ENCODE results near the gene UFSP2. TPM values are rescaled to one million over a fixed set of nuclear protein-coding genes. Genes with fewer than 3 reads are reported as not detected.

Gene UFSP2
- total and polyA plus RNA-seq, 2 experiments from 2014 or later, result 29.0 to 53.0 TPM

DNA sequence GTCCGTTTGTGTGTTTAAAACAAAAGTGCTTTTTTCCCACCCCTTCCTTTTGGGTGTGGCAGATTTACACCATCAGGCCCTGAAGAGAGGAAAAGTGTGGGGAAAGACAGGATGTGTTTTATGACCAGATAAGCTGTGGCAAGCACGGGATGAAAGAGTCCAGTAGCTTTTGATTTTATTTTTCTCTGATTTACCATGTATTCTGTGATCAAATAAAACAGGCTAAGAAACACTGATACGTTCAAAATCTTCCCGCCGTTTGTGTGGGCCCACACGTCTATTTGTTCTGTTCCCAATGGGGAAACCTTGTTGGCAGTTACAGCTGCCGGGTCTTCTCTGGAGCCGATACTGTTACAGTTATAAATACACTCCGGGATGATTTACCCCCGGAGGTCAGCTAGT lies 40.8 kb downstream of the UFSP2 start (continued):
- TF ChIP-seq, protein P1, sequence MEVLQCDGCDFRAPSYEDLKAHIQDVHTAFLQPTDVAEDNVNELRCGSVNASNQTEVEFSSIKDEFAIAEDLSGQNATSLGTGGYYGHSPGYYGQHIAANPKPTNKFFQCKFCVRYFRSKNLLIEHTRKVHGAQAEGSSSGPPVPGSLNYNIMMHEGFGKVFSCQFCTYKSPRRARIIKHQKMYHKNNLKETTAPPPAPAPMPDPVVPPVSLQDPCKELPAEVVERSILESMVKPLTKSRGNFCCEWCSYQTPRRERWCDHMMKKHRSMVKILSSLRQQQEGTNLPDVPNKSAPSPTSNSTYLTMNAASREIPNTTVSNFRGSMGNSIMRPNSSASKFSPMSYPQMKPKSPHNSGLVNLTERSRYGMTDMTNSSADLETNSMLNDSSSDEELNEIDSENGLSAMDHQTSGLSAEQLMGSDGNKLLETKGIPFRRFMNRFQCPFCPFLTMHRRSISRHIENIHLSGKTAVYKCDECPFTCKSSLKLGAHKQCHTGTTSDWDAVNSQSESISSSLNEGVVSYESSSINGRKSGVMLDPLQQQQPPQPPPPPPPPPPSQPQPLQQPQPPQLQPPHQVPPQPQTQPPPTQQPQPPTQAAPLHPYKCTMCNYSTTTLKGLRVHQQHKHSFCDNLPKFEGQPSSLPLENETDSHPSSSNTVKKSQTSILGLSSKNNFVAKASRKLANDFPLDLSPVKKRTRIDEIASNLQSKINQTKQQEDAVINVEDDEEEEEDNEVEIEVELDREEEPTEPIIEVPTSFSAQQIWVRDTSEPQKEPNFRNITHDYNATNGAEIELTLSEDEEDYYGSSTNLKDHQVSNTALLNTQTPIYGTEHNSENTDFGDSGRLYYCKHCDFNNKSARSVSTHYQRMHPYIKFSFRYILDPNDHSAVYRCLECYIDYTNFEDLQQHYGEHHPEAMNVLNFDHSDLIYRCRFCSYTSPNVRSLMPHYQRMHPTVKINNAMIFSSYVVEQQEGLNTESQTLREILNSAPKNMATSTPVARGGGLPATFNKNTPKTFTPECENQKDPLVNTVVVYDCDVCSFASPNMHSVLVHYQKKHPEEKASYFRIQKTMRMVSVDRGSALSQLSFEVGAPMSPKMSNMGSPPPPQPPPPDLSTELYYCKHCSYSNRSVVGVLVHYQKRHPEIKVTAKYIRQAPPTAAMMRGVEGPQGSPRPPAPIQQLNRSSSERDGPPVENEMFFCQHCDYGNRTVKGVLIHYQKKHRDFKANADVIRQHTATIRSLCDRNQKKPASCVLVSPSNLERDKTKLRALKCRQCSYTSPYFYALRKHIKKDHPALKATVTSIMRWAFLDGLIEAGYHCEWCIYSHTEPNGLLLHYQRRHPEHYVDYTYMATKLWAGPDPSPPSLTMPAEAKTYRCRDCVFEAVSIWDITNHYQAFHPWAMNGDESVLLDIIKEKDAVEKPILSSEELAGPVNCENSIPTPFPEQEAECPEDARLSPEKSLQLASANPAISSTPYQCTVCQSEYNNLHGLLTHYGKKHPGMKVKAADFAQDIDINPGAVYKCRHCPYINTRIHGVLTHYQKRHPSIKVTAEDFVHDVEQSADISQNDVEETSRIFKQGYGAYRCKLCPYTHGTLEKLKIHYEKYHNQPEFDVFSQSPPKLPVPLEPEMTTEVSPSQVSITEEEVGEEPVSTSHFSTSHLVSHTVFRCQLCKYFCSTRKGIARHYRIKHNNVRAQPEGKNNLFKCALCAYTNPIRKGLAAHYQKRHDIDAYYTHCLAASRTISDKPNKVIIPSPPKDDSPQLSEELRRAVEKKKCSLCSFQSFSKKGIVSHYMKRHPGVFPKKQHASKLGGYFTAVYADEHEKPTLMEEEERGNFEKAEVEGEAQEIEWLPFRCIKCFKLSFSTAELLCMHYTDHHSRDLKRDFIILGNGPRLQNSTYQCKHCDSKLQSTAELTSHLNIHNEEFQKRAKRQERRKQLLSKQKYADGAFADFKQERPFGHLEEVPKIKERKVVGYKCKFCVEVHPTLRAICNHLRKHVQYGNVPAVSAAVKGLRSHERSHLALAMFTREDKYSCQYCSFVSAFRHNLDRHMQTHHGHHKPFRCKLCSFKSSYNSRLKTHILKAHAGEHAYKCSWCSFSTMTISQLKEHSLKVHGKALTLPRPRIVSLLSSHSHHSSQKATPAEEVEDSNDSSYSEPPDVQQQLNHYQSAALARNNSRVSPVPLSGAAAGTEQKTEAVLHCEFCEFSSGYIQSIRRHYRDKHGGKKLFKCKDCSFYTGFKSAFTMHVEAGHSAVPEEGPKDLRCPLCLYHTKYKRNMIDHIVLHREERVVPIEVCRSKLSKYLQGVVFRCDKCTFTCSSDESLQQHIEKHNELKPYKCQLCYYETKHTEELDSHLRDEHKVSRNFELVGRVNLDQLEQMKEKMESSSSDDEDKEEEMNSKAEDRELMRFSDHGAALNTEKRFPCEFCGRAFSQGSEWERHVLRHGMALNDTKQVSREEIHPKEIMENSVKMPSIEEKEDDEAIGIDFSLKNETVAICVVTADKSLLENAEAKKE (CRISPR knock-in tag; IDR thresholded peaks at IDR 0.05), result no peak
- TF ChIP-seq JUNB (IDR thresholded peaks at IDR 0.05; ENCODE audit: unreplicated experiment), result no peak
- TF ChIP-seq NANOG (IDR thresholded peaks at IDR 0.05; ENCODE audit: borderline replicate concordance), result no peak
- no peak for TF ChIP-seq EZH2phosphoT487 (IDR thresholded peaks at IDR 0.05; ENCODE audit: unreplicated experiment)
- TF ChIP-seq, protein P2, sequence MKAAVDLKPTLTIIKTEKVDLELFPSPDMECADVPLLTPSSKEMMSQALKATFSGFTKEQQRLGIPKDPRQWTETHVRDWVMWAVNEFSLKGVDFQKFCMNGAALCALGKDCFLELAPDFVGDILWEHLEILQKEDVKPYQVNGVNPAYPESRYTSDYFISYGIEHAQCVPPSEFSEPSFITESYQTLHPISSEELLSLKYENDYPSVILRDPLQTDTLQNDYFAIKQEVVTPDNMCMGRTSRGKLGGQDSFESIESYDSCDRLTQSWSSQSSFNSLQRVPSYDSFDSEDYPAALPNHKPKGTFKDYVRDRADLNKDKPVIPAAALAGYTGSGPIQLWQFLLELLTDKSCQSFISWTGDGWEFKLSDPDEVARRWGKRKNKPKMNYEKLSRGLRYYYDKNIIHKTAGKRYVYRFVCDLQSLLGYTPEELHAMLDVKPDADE (IDR thresholded peaks at IDR 0.05), result no peak
- TF ChIP-seq CREB1 (CRISPR knock-in tag; IDR thresholded peaks at IDR 0.05; ENCODE audit: low read depth), result no peak

DNA sequence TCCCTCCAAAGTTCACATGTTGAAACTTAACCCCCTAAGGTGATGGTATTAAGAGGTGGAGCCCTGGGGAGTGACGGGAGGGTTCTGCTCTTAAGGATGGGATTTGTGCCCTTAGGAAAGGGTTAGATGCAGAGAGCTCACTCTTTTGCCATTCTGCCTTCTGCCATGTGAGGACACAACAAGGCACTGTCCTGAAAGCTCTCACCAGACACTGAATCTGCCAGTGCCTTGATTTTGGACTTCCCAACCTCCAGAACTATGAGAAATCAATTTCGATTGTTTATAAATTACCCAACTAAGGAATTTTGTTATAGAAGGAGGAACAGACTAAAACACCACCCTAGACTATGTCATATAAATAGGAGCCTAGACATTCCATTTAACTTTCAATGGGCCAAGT lies 41.7 kb downstream of the UFSP2 start:
- Histone ChIP-seq H2AFZ (no peak overlapping the region), H3K4me1 (ENCODE audit: insufficient read depth) (no peaks in the 10 kb centered on the region), H3K36me3 (ENCODE audit: insufficient read depth) (no peaks in the 10 kb centered on the region), H3K27ac (ENCODE audit: low read depth) (no peak overlapping the region), H3K4me3 (no peak overlapping the region), H3F3A (replicated peaks; ENCODE audit: low read depth) (no peaks in the 10 kb centered on the region), H3K4me2 (no peak overlapping the region), H4K20me1 (replicated peaks; ENCODE audit: insufficient read depth) (no peaks in the 10 kb centered on the region), H3K9me2 (ENCODE audit: insufficient read depth) (no peaks in the 10 kb centered on the region), H3K79me2 (replicated peaks; ENCODE audit: insufficient read depth) (no peaks in the 10 kb centered on the region), H3K27me3 (ENCODE audit: insufficient read depth) (no peaks in the 10 kb centered on the region)
- DNase-seq (ENCODE audit: low spot score), result no peak
- Mint-ChIP-seq H3K4me3 (no peak overlapping the region), H3K9me3 (peaks cover 9% of the 10 kb centered on the region; the same call in 2 of the 3 replicates), H3K4me1 (0 out of 3 replicates have a peak, but pooled peaks cover 2% of the 10 kb centered on the region), H3K27ac (no peak overlapping the region), H3K36me3 (ENCODE audit: low read depth) (peaks cover 10% of the 10 kb centered on the region), H3K27me3 (ENCODE audit: insufficient read depth, low read depth, poor library complexity) (peaks cover 4% of the 10 kb centered on the region)
- ATAC-seq, result no peak
- TF ChIP-seq, protein P3, sequence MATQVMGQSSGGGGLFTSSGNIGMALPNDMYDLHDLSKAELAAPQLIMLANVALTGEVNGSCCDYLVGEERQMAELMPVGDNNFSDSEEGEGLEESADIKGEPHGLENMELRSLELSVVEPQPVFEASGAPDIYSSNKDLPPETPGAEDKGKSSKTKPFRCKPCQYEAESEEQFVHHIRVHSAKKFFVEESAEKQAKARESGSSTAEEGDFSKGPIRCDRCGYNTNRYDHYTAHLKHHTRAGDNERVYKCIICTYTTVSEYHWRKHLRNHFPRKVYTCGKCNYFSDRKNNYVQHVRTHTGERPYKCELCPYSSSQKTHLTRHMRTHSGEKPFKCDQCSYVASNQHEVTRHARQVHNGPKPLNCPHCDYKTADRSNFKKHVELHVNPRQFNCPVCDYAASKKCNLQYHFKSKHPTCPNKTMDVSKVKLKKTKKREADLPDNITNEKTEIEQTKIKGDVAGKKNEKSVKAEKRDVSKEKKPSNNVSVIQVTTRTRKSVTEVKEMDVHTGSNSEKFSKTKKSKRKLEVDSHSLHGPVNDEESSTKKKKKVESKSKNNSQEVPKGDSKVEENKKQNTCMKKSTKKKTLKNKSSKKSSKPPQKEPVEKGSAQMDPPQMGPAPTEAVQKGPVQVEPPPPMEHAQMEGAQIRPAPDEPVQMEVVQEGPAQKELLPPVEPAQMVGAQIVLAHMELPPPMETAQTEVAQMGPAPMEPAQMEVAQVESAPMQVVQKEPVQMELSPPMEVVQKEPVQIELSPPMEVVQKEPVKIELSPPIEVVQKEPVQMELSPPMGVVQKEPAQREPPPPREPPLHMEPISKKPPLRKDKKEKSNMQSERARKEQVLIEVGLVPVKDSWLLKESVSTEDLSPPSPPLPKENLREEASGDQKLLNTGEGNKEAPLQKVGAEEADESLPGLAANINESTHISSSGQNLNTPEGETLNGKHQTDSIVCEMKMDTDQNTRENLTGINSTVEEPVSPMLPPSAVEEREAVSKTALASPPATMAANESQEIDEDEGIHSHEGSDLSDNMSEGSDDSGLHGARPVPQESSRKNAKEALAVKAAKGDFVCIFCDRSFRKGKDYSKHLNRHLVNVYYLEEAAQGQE (IDR thresholded peaks at IDR 0.05; ENCODE audit: unreplicated experiment), result no peak
- TF ChIP-seq NANOG (IDR thresholded peaks at IDR 0.05; ENCODE audit: borderline replicate concordance) (no peak), CREB1 (CRISPR knock-in tag; IDR thresholded peaks at IDR 0.05; ENCODE audit: low read depth) (no peak), EZH2phosphoT487 (IDR thresholded peaks at IDR 0.05; ENCODE audit: unreplicated experiment) (no peak), ZNF114 (CRISPR knock-in tag; IDR thresholded peaks at IDR 0.05) (no peak)
- TF ChIP-seq, protein P2 (IDR thresholded peaks at IDR 0.05), result no peak
- TF ChIP-seq, protein P4, sequence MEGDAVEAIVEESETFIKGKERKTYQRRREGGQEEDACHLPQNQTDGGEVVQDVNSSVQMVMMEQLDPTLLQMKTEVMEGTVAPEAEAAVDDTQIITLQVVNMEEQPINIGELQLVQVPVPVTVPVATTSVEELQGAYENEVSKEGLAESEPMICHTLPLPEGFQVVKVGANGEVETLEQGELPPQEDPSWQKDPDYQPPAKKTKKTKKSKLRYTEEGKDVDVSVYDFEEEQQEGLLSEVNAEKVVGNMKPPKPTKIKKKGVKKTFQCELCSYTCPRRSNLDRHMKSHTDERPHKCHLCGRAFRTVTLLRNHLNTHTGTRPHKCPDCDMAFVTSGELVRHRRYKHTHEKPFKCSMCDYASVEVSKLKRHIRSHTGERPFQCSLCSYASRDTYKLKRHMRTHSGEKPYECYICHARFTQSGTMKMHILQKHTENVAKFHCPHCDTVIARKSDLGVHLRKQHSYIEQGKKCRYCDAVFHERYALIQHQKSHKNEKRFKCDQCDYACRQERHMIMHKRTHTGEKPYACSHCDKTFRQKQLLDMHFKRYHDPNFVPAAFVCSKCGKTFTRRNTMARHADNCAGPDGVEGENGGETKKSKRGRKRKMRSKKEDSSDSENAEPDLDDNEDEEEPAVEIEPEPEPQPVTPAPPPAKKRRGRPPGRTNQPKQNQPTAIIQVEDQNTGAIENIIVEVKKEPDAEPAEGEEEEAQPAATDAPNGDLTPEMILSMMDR (conservative IDR thresholded peaks at IDR 0.05; ENCODE audit: low read depth in 2 of 2), result no peak
